RCC 7860 (cell line): Measurements from ENCODE around the gene METTL6.
"Not testable (repeated sequence)": the region's sequence is repeated elsewhere in the genome, so short reads cannot be mapped to it uniquely, and the experiment has no call there.

Experiments
- DNase-seq: peaks from one replicate; pipeline ENCODE4 v3.0.0-alpha.2; 2015; ENCODE audit warnings: low spot score
- FAIRE-seq: peaks from 2 replicates; lab custom pipeline; 2012; peaks lifted over from hg19 to GRCh38; lab: Jason Lieb, UNC

The METTL6 gene

GRCh38 chr3:15451216-15452113 lies 24.1 kb upstream of the METTL6 start:
- DNase-seq (no peak), FAIRE-seq (no peak)

GRCh38 chr3:15450438-15451215 lies 23.3 kb upstream of the METTL6 start:
- no peak for DNase-seq
- FAIRE-seq = no peak

- FAIRE-seq (no peak), DNase-seq (no peak)
Measured at GRCh38 chr3:15449489-15450224, 22.3 kb upstream of the METTL6 start.

GRCh38 chr3:15443826-15444524 lies 16.6 kb upstream of the METTL6 start:
- FAIRE-seq (no peak), DNase-seq (no peak)

- DNase-seq (no peak), FAIRE-seq (no peak)
Measured at GRCh38 chr3:15440891-15441290, 13.5 kb upstream of the METTL6 start.

- no peak for DNase-seq
- no peak for FAIRE-seq
Measured at GRCh38 chr3:15439476-15439875, 12.1 kb upstream of the METTL6 start.

GRCh38 chr3:15438983-15439382 lies 11.6 kb upstream of the METTL6 start:
- no peak for FAIRE-seq

GRCh38 chr3:15436246-15436645 lies 8.9 kb upstream of the METTL6 start:
- FAIRE-seq (no peak), DNase-seq (no peak)

More at GRCh38 chr3:15438983-15439382, 11.6 kb upstream of the METTL6 start:
- DNase-seq = no peak

- no peak for DNase-seq
- no peak for FAIRE-seq
Measured at GRCh38 chr3:15434756-15435155, 7.4 kb upstream of the METTL6 start.

- FAIRE-seq (no peak), DNase-seq (no peak)
Measured at GRCh38 chr3:15433531-15433930, 6.2 kb upstream of the METTL6 start.

GRCh38 chr3:15431256-15431837 lies 4.0 kb upstream of the METTL6 start:
- no peak for FAIRE-seq
- no peak for DNase-seq

- FAIRE-seq = no peak
- no peak for DNase-seq
Measured at GRCh38 chr3:15430624-15431023, 3.3 kb upstream of the METTL6 start.

- DNase-seq (no peak), FAIRE-seq (no peak)
Measured at GRCh38 chr3:15429080-15429479, 1.7 kb upstream of the METTL6 start.

GRCh38 chr3:15428539-15428938 lies 1.2 kb upstream of the METTL6 start:
- DNase-seq = peak; percentile 60

GRCh38 chr3:15427981-15428380 lies 637 bp upstream of the METTL6 start:
- no peak for FAIRE-seq
- DNase-seq = no peak

More at GRCh38 chr3:15428539-15428938, 1.2 kb upstream of the METTL6 start:
- no peak for FAIRE-seq

GRCh38 chr3:15426579-15427118 lies 695 bp downstream of the METTL6 start:
- FAIRE-seq = no peak
- no peak for DNase-seq

- no peak for DNase-seq
Measured at GRCh38 chr3:15420871-15421270, 6.5 kb downstream of the METTL6 start.

GRCh38 chr3:15410966-15411365 lies 16.4 kb downstream of the METTL6 start:
- FAIRE-seq, DNase-seq: not testable (repeated sequence)

More at GRCh38 chr3:15420871-15421270, 6.5 kb downstream of the METTL6 start:
- no peak for FAIRE-seq

- no peak for FAIRE-seq
- DNase-seq = no peak
Measured at GRCh38 chr3:15409774-15410173, 17.6 kb downstream of the METTL6 start.

- FAIRE-seq = no peak
- no peak for DNase-seq
Measured at GRCh38 chr3:15409239-15409638, 18.1 kb downstream of the METTL6 start.
